Right lobe of liver (tissue), 4 donors: ENCODE measurements around the gene FCN3.

Experiments
- POLR2A ChIP-seq: fragments of 450-650 bp; IDR thresholded peaks from one replicate; pipeline ENCODE4 v1.6.1; 2017; ENCODE audit warnings: antibody characterized with exemption, mild to moderate bottlenecking
- TF ChIP-seq, protein P1 (sequence below), 4 donors: fragments of 200-600 bp in 3 of 4; fragments of 450-650 bp in 1 of 4; IDR thresholded peaks; one replicate each; pipeline versions ENCODE4 v1.5.1 to v1.8.0; 2016 to 2022; ENCODE audit warnings: antibody characterized with exemption in 4 of 4, mild to moderate bottlenecking in 2 of 4
- donor health status: DM: no; HTN: no; CAD: no.
- donor health status: DM: no; HTN: no; CAD: no.
- donor health status: DM: no; HTN: yes; CAD: no.

DNA sequence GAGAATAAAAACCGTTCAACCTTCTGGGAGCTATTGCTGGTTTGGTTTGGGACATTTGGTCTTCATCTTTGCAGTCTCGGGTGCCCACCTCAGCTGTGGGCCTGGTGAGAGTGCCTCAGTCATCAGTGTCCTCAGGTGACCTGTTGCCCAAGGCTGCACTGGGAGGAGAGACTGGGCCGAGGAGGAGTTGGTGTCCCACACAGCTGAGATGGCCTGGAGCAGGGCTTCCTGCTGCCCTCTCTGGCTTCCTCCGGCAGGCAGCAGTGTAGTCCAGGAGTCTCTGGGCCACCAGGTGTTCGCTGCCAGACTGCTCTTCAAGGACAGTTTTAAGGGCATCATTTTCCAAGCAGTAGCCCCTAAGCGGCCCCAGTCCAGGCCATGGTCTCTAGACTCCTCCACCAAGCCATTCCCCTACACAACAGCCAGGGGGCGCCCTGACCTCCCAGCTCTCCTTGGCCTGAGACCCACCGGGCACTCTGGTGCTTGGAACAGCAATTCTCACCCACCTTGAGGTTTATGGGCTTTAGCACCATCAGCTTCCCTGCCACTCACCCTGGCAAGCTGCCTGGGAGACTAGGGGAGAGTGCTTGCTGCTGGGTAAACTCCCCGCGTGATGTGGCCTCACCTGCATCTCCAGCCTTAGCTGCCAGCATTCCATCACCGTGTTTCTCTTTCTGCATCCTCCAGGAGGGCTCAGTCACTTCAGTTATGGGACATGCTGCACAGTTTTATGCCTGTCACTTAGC, 41.9 kb downstream of the FCN3 start:
- TF ChIP-seq, protein P1, sequence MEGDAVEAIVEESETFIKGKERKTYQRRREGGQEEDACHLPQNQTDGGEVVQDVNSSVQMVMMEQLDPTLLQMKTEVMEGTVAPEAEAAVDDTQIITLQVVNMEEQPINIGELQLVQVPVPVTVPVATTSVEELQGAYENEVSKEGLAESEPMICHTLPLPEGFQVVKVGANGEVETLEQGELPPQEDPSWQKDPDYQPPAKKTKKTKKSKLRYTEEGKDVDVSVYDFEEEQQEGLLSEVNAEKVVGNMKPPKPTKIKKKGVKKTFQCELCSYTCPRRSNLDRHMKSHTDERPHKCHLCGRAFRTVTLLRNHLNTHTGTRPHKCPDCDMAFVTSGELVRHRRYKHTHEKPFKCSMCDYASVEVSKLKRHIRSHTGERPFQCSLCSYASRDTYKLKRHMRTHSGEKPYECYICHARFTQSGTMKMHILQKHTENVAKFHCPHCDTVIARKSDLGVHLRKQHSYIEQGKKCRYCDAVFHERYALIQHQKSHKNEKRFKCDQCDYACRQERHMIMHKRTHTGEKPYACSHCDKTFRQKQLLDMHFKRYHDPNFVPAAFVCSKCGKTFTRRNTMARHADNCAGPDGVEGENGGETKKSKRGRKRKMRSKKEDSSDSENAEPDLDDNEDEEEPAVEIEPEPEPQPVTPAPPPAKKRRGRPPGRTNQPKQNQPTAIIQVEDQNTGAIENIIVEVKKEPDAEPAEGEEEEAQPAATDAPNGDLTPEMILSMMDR (IDR thresholded peaks at IDR 0.05), result peak; percentile 56 to 81 (median 79)
- no peak for TF ChIP-seq POLR2A
